T-helper 1 cell treated with Interleukin-12 subunit alpha and Interleukin-12 subunit beta and Interleukin-4 antibody, amounts not matched to agents 30 μg/mL and 1 μg/mL, for 36 hours (primary cell): ENCODE measurements around the gene ARHGAP26.

Source experiments
- H3K27ac Mint-ChIP-seq: one replicate; pipeline ENCODE4 v1.8.0; 2021; ENCODE audit warnings: mild to moderate bottlenecking, mixed read lengths
- H3K27me3 Mint-ChIP-seq: one replicate; pipeline ENCODE4 v1.8.0; 2021; ENCODE audit warnings: low read depth, mixed read lengths
- H3K36me3 Mint-ChIP-seq: one replicate; pipeline ENCODE4 v1.8.0; 2021; ENCODE audit warnings: low read depth, mixed read lengths
- H3K4me1 Mint-ChIP-seq: one replicate; pipeline ENCODE4 v1.8.0; 2021; ENCODE audit warnings: low read depth, mixed read lengths
- H3K4me3 Mint-ChIP-seq: one replicate; pipeline ENCODE4 v1.8.0; 2021; ENCODE audit warnings: mild to moderate bottlenecking, moderate library complexity, mixed read lengths
- H3K9me3 Mint-ChIP-seq: one replicate; pipeline ENCODE4 v1.8.0; 2021; ENCODE audit warnings: mixed read lengths

Gene ARHGAP26

GRCh38 chr5:143148771-143149170, 378.6 kb downstream of the ARHGAP26 start:
- Mint-ChIP-seq H3K4me1 (peaks cover 9% of the 10 kb centered on the region), H3K9me3 (no peaks in the 10 kb centered on the region), H3K27me3 (no peaks in the 10 kb centered on the region), H3K4me3 (no peak overlapping the region), H3K27ac (no peak overlapping the region), H3K36me3 (peaks cover 16% of the 10 kb centered on the region)

DNA sequence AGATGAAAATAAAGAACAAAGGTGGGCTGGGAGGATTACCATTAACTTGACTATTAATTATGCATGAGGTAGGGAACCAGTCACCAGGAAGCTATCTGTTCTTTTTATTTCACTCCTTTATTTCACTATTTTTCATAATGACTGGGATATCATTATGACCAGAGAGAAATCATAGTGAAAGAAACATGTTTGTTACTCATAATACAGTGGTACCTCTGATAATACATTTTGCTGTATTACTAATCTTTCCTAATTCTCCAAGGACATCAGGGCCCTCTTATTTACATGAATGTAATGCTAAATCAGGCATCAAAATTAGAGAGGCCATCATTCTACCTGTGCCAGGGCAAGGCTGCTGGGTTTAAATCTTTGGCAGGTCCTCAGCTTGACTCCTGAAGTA, 379.6 kb downstream of the ARHGAP26 start:
- Mint-ChIP-seq H3K27me3 (no peaks in the 10 kb centered on the region), H3K9me3 (no peaks in the 10 kb centered on the region), H3K27ac (no peak overlapping the region), H3K4me1 (peaks cover 9% of the 10 kb centered on the region), H3K4me3 (no peak overlapping the region), H3K36me3 (peaks cover 14% of the 10 kb centered on the region)

DNA sequence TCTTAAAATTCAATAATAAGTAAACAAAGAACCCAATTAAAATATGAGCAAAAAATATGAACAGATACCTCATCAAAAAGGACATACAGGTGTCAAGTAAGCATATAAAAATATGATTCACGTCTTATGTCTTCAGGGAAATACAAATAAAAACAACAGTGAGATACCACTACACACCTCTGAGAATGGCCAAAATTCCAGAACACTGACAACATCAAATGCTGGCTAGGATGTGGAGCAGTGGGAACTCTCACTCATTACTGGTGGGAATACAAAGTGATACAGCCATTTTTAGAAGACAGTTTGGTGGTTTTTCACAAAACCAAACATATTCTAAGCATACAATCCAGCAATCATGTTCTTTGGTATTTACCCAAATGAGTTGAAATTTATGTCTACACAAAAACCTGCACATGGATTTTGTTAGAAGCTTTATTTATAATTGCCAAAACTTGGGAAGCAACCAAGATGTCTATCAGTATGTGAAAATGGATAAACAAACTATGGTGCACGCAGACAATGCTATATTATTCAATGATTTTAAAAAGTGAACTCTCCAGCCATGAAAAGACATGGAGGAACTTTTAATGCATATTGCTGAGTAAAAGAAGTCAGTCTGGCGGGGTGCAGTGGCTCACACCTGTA, 381.0 kb downstream of the ARHGAP26 start:
- Mint-ChIP-seq H3K27me3 (no peaks in the 10 kb centered on the region), H3K36me3 (peaks cover 11% of the 10 kb centered on the region), H3K9me3 (no peaks in the 10 kb centered on the region), H3K4me3 (no peak overlapping the region), H3K27ac (no peak overlapping the region), H3K4me1 (peaks cover 2% of the 10 kb centered on the region)

- no peak overlapping the region for H3K4me3 Mint-ChIP-seq
- no peak overlapping the region for H3K27ac Mint-ChIP-seq
- H3K9me3 Mint-ChIP-seq, result no peaks in the 10 kb centered on the region
- no peaks in the 10 kb centered on the region for H3K27me3 Mint-ChIP-seq
- H3K4me1 Mint-ChIP-seq, result peaks cover 2% of the 10 kb centered on the region
- peaks cover 14% of the 10 kb centered on the region for H3K36me3 Mint-ChIP-seq
Measured at GRCh38 chr5:143152445-143152844, 382.3 kb downstream of the ARHGAP26 start.

DNA sequence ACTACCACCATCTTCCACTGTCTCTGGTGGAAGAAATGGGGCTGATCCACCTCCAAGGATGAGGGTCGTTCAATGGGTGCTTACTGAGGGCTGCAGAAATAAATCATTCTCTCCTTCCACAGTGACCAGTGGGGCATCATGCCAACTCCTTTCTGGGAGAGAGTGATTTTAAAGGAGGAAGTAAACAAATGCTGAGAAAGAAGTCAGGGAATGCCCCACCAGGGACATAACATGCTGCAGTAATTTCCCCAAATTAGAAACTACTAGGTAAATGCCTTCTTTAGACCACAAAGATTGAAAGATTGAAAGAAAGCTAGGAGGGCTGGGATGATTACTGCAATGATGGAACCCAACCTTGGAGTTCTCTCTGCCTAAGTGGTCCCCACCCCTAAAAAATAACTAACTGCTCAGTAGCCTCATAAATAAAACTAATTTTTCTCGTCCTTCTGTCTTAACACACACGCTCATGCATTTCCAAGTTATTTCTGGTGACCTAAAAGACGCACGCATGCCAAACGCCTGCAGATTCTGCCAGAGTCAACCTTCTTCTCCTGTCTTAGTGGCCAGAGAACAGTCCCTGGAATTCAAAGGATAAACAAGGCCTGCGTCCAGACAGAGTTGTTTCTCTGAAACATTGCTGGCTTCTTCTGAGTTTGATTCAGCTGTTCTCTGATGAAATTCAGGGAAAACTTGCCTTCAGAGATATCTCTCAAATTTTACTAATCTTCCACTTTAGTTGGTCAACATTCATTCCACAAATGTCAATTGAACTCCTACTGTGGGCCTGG, 383.3 kb downstream of the ARHGAP26 start:
- peaks cover 8% of the 10 kb centered on the region for H3K36me3 Mint-ChIP-seq

DNA sequence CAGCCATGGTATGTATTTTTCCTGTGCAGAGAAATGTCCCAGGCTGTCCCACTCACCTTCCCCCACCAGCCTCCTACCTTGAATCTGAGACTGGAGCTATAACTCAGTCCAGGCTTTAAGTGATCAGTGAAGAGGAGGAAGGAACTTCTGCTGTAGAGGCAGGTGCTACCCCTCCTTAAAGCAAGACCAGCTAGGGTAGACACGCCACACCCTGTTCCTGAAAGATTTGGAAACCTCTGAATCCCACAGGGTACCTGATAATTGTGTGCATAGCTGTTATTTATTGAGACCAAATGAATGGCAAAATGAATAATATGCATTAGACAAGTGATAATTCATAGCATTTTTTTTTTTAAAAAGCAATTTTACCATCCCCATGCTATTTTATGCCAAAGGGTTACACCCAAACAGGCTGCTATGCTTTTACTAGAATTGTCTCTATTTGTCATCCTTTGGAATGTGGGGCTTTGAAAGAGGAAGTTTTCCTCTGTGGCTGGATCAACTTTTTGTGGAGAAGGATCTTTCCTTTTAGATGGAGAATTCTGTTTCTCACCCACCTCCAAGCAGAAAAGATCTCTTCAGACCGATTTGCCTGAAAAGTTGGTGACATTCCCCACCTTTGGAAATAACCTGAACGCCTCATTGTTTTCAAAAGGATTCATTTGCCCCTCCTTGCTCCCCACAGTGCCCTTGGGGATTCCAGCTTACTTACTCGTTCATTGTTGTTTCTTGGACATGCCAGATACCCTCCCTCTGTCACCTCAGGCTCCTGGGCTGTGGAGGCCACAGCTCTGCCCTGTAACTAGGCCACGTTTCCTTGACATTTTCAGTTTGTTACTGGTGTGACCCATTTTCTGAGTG, 384.6 kb downstream of the ARHGAP26 start:
- Mint-ChIP-seq H3K9me3 (no peaks in the 10 kb centered on the region), H3K27ac (no peak overlapping the region), H3K4me3 (no peak overlapping the region), H3K36me3 (peaks cover 9% of the 10 kb centered on the region), H3K4me1 (peaks cover 2% of the 10 kb centered on the region), H3K27me3 (no peaks in the 10 kb centered on the region)

More for the DNA sequence above, 383.3 kb downstream of the ARHGAP26 start:
- H3K4me3 Mint-ChIP-seq, result no peak overlapping the region
- no peaks in the 10 kb centered on the region for H3K27me3 Mint-ChIP-seq
- H3K4me1 Mint-ChIP-seq, result peaks cover 2% of the 10 kb centered on the region
- H3K9me3 Mint-ChIP-seq, result no peaks in the 10 kb centered on the region
- H3K27ac Mint-ChIP-seq, result no peak overlapping the region

GRCh38 chr5:143155455-143155854, 385.3 kb downstream of the ARHGAP26 start:
- no peak overlapping the region for H3K4me3 Mint-ChIP-seq
- H3K4me1 Mint-ChIP-seq, result peaks cover 3% of the 10 kb centered on the region
- H3K36me3 Mint-ChIP-seq, result peaks cover 6% of the 10 kb centered on the region
- no peaks in the 10 kb centered on the region for H3K27me3 Mint-ChIP-seq
- H3K9me3 Mint-ChIP-seq, result no peaks in the 10 kb centered on the region
- no peak overlapping the region for H3K27ac Mint-ChIP-seq

- Mint-ChIP-seq H3K27ac (no peak overlapping the region), H3K27me3 (no peaks in the 10 kb centered on the region), H3K4me1 (peaks cover 3% of the 10 kb centered on the region), H3K4me3 (no peak overlapping the region), H3K9me3 (no peaks in the 10 kb centered on the region), H3K36me3 (peaks cover 6% of the 10 kb centered on the region)
Measured at GRCh38 chr5:143156086-143156485, 385.9 kb downstream of the ARHGAP26 start.

DNA sequence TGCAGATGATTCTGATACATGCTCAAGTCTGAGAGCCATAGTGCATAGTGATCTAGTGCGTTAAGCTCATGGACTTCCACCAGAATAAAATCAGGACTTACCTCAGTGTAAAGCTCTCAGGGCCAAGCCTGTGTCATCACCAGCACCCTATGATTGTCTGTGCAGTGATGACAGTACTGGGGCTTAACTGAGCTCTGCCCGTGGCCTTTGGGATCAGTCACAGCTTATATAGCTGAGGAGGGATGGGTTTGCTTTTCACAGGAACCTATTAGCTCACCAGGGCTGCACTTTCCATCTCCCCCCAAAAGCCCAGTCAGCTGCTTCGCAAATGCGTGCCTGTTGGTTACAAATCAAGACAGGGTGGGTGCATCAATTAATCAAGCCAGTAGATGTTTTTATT, 386.4 kb downstream of the ARHGAP26 start:
- no peak overlapping the region for H3K27ac Mint-ChIP-seq
- H3K4me3 Mint-ChIP-seq, result no peak overlapping the region
- no peaks in the 10 kb centered on the region for H3K27me3 Mint-ChIP-seq
- peaks cover 9% of the 10 kb centered on the region for H3K36me3 Mint-ChIP-seq
- H3K9me3 Mint-ChIP-seq, result no peaks in the 10 kb centered on the region
- peaks cover 3% of the 10 kb centered on the region for H3K4me1 Mint-ChIP-seq

- Mint-ChIP-seq H3K36me3 (peaks cover 15% of the 10 kb centered on the region), H3K27me3 (no peaks in the 10 kb centered on the region), H3K9me3 (no peaks in the 10 kb centered on the region), H3K27ac (no peak overlapping the region), H3K4me3 (no peak overlapping the region), H3K4me1 (peaks cover 1% of the 10 kb centered on the region)
Measured at GRCh38 chr5:143159031-143159430, 388.9 kb downstream of the ARHGAP26 start.

DNA sequence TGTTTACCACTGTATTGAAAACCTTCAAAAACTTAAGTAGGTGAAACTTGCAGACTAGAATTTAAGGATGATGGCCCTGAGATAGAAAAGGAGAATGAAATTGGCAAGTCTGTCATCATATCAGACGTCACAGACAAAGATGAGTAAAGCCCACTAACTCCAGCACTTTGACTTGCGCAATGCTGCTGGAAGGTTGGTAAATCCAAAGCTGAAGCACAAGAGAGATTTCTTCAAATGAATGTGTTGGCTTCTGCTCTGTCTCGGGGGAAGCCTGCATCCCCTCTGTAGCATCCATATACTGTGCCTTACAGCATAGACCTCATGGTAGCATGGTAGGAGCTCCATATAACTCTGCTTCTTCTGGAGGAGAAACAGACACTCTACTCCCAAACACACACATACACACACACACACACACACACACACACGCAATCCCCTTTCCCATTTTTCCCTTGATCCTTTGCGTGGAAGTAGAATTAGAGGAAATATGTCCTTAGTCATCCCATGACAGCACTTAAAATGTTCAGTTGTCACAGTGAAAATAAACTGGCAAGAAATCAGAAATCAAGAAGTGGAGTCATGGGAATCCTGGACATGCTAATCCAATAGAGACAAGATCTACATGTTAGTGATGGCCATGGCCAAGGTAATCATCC, 391.8 kb downstream of the ARHGAP26 start:
- Mint-ChIP-seq H3K4me1 (peaks cover 6% of the 10 kb centered on the region), H3K27me3 (no peaks in the 10 kb centered on the region), H3K36me3 (peaks cover 15% of the 10 kb centered on the region), H3K27ac (no peak overlapping the region), H3K4me3 (no peak overlapping the region), H3K9me3 (no peaks in the 10 kb centered on the region)

DNA sequence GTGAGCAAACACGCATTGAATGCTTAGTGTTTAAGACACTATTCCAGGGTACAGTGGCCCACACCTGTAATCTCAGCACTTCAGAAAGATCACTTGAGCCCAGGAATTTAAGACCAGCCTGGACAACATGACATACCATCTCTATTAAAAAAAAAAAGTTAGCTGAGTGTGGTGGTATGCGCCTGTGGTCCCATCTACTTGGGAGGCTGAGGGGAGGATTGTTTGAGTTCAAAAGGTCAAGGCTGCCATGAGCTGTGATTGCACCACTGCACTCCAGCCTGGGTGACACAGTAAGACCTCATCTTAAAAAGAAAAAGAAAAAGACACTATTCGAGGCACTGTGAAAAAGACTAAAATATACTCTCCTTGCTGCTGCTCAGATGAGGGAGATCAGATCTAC, 392.6 kb downstream of the ARHGAP26 start:
- Mint-ChIP-seq H3K36me3 (peaks cover 15% of the 10 kb centered on the region), H3K27me3 (no peaks in the 10 kb centered on the region), H3K4me3 (no peak overlapping the region), H3K4me1 (peaks cover 6% of the 10 kb centered on the region), H3K9me3 (no peaks in the 10 kb centered on the region), H3K27ac (no peak overlapping the region)

DNA sequence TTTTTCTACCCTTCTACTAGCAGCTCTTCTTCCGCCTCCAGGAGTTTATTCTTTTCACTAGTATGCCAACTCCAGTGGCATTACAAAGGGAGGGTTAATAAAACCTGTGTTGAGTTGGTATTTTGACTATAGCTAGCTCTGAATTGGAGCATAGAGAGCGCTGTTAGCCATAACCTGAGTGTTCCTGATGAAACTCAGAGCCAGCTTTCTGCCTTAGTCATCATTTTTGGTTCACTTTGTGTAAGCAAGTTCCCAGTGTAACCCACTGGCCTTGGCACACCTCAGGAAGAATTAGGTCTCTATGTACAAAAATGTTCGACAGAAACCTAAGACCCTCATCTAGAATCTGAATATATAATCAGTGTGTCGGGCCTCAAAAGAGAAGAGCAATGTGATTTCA, 394.4 kb downstream of the ARHGAP26 start:
- peaks cover 15% of the 10 kb centered on the region for H3K36me3 Mint-ChIP-seq
- H3K27me3 Mint-ChIP-seq, result no peaks in the 10 kb centered on the region
- H3K27ac Mint-ChIP-seq, result no peak overlapping the region
- H3K4me3 Mint-ChIP-seq, result no peak overlapping the region
- no peaks in the 10 kb centered on the region for H3K9me3 Mint-ChIP-seq
- H3K4me1 Mint-ChIP-seq, result peaks cover 6% of the 10 kb centered on the region
